Thoracic aorta (tissue), 2 donors: ENCODE data around the gene ATG3. TPM values are rescaled to one million over a fixed set of nuclear protein-coding genes. Genes with fewer than 3 reads are reported as not detected.
A peak's percentile ranks its signal among the peaks of the same experiment; 100 is the strongest.
"Not testable (repeated sequence)": the region's sequence is repeated elsewhere in the genome, so short reads cannot be mapped to it uniquely, and the experiment has no call there.

Experiments
- ATAC-seq: fragments of 150-250 bp; one replicate; pipeline ENCODE4 v1.8.0; 2017; ENCODE audit warnings: low read depth; ENCODE audit not compliant: insufficient number of reproducible peaks, low FRiP score
- DNase-seq: peaks from one replicate; pipeline ENCODE4 v3.0.0-alpha.2; 2020; ENCODE audit warnings: low spot score
- H3K27ac ChIP-seq, 2 donors: fragments of 200-600 bp; sonication (generic); 1 replicate in 1 of 2; 2 replicates in 1 of 2; pipeline ENCODE4 v1.5.1; 2016; ENCODE audit warnings: mild to moderate bottlenecking in 2 of 2, moderate library complexity in 2 of 2
- H3K27me3 ChIP-seq: fragments of 200-600 bp; sonication (generic); replicated peaks from 2 replicates; pipeline ENCODE4 v1.6.0; 2016; ENCODE audit warnings: mild to moderate bottlenecking; ENCODE audit not compliant: insufficient read depth
- H3K36me3 ChIP-seq: fragments of 200-600 bp; sonication (generic); one replicate; pipeline ENCODE4 v1.5.1; 2016
- H3K4me1 ChIP-seq, 2 donors: fragments of 200-600 bp; sonication (generic); 1 replicate in 1 of 2; 2 replicates in 1 of 2; pipeline versions ENCODE4 v1.5.1 to v1.6.0; 2016; ENCODE audit warnings: low read depth in 2 of 2, mild to moderate bottlenecking in 1 of 2; ENCODE audit not compliant: control insufficient read depth in 1 of 2
- H3K4me3 ChIP-seq: fragments of 200-600 bp; sonication (generic); 2 replicates; pipeline ENCODE4 v1.5.1; 2016; ENCODE audit warnings: mild to moderate bottlenecking
- H3K9me3 ChIP-seq: fragments of 200-600 bp; sonication (generic); 2 replicates; pipeline ENCODE4 v1.5.1; 2016
- total RNA-seq, 2 donors: library from RNA; depleted of rRNA; stranded (reverse); fragments of >200 nt; gene quantifications; one replicate each; pipeline versions ENCODE4 v1.1.0 to v1.2.3, GENCODE V29; 2016
- TF ChIP-seq, protein P1 (sequence below): fragments of 200-600 bp; sonication (generic); IDR thresholded peaks from one replicate; pipeline ENCODE4 v1.5.1; 2019; ENCODE audit warnings: antibody characterized with exemption

ATG3 gene
- total RNA-seq, 2 donors from 2014 or later, result 37.5 to 52.6 TPM

DNA sequence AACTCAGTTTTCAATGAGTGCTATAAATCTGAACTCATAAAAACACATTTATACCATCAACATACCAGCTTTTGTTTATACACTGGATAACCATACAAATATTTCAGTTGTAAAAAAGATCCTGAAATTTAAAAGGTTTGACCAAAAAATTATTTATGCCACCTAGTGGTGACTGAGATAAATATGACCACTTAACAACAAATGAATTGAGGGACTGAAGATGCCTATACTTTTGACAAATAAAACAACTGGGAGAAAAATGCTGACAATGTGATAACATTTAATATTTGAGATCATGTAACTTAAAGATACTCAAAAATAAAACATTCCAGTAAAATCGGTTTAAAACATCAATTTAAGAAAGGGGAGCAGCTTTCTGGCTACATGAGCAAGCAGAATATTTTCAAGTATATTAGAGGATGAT, 30.4 kb downstream of the ATG3 start:
- H3K27me3 ChIP-seq, result no peaks in the 10 kb centered on the region
- no peaks in the 10 kb centered on the region for H3K9me3 ChIP-seq
- no peak overlapping the region for H3K27ac ChIP-seq
- DNase-seq (no peak), ATAC-seq (no peak)
- H3K36me3 ChIP-seq, result peaks cover 19% of the 10 kb centered on the region
- TF ChIP-seq, protein P1, sequence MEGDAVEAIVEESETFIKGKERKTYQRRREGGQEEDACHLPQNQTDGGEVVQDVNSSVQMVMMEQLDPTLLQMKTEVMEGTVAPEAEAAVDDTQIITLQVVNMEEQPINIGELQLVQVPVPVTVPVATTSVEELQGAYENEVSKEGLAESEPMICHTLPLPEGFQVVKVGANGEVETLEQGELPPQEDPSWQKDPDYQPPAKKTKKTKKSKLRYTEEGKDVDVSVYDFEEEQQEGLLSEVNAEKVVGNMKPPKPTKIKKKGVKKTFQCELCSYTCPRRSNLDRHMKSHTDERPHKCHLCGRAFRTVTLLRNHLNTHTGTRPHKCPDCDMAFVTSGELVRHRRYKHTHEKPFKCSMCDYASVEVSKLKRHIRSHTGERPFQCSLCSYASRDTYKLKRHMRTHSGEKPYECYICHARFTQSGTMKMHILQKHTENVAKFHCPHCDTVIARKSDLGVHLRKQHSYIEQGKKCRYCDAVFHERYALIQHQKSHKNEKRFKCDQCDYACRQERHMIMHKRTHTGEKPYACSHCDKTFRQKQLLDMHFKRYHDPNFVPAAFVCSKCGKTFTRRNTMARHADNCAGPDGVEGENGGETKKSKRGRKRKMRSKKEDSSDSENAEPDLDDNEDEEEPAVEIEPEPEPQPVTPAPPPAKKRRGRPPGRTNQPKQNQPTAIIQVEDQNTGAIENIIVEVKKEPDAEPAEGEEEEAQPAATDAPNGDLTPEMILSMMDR, result peak; percentile 53
- no peak overlapping the region for H3K4me3 ChIP-seq
- no peaks in the 10 kb centered on the region for H3K4me1 ChIP-seq

DNA sequence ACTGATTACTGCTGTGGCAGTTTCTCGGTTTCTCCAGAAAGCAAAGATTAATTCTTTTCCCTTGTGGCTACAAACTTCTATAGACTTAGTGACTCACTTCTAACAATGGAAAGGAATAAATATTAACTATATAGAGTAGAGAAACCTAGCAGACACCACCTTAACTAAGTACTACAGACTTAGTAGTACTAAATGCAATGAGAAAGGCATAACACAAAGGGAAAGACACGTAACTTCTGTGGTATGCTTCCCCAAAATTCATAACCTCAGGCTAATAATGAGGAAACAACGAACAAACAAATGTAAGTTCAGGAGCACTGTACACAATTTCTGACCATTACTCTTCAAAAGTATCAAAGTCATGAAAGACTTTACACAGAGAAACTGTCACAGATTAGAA, 31.2 kb downstream of the ATG3 start:
- DNase-seq (no peak), ATAC-seq (no peak)
- Histone ChIP-seq H3K9me3 (no peaks in the 10 kb centered on the region), H3K4me1 (no peaks in the 10 kb centered on the region), H3K4me3 (no peak overlapping the region), H3K27ac (no peak overlapping the region), H3K36me3 (peaks cover 19% of the 10 kb centered on the region), H3K27me3 (no peaks in the 10 kb centered on the region)
- TF ChIP-seq, protein P1, result no peak

DNA sequence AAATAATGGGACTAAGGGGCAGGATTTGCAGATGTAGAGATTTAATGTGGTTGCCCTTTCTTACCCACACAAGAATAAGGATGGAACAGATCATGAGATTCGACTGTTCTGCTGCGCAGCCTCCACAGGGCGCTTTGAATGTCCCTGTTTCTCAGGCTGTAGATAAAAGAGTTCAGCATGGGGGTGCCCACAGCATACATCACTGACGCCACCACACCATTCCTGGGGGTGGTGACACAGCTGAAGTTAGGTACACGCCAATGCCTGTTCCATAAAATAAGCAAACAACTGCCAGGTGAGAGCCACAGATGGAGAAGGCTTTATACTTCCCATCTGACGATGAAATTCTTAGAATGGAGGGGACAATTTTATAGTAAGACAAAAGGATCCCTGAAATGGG, 37.6 kb downstream of the ATG3 start:
- not testable (repeated sequence) for H3K36me3 ChIP-seq, H3K27ac ChIP-seq, DNase-seq, ATAC-seq, H3K4me3 ChIP-seq, H3K9me3 ChIP-seq, H3K4me1 ChIP-seq, H3K27me3 ChIP-seq

DNA sequence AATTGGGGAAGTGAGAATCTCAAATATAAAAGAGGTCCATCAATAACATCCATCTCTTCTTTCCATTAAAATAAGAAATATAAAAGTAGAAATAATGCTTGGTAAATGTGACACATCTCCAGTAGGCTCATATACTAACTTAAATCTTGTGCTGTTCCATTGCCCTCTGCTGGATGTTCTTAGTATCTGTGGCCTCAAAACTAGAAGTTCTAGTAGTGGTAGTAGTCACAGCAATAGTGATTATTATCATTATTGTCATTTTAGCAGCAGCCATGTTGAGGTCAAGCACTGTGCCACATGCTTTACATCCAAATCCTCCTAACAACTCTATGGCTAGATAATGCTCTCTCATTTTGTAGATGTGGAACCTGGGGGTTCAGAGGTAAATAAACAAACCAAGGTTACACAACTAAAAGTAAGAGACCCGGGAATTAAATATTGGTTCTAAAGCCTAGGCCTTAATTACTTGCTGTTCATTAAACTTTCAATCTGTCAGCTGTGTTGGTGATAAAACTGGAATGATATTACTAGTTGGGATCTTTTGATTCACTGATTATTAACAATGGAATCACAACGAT, 42.2 kb downstream of the ATG3 start:
- Histone ChIP-seq H3K36me3 (no peaks in the 10 kb centered on the region), H3K4me1 (no peaks in the 10 kb centered on the region), H3K4me3 (no peak overlapping the region), H3K9me3 (no peaks in the 10 kb centered on the region), H3K27ac (no peak overlapping the region), H3K27me3 (no peaks in the 10 kb centered on the region)
- TF ChIP-seq, protein P1, result peak; percentile 86
- DNase-seq (no peak), ATAC-seq (peak; percentile 50)

DNA sequence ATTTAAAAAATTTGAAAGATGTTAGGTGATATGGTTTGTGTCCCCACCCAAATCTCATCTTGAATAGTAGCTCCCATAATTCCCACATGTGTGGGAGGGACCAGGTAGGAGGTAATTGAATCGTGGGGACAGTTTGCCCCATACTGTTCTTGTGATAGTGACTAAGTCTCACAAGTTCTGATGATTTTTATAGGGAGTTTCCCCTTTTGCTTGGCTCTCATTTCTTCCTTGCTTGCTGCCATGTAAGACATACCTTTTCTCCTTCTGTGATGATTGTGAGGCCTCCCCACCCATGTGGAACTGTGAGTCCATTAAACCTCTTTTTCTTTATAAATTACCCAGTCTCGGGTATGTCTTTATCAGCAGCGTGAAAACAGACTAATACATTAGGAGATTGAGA, 42.8 kb downstream of the ATG3 start:
- H3K27me3 ChIP-seq, H3K4me3 ChIP-seq, DNase-seq, H3K9me3 ChIP-seq, H3K4me1 ChIP-seq, H3K27ac ChIP-seq, H3K36me3 ChIP-seq: not testable (repeated sequence)
- peak; percentile 4 for ATAC-seq

DNA sequence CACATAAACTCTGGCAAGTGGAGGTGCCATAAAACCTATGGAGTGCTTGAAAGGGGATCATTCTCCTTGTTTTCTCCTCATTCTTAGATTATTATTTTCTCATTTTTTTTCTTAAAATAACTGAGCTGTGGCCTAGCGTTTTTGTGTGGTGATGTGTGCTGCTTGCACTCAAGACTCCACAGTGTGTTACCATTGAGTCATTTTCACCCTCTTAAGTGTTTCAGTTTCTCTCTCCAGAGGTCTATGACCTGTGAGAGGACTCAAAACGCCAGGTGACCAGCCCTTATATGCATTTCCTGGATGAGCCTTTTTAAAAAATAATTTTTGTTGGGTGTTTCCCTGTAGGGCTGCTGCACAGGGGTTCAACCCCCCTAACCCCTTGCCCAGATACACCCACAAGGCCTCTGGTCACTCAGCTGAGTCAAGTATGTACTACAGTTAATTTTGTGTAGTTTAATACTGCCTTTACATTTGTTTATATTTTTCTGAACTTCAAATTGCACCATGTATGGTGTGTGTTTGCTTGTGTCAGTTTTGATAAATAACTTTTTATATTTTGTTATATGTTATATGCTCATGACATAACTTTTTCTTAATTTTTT, 47.1 kb downstream of the ATG3 start:
- TF ChIP-seq, protein P1, result no peak
- ATAC-seq, result peak; percentile 21
- Histone ChIP-seq H3K4me3 (no peak overlapping the region), H3K36me3 (no peaks in the 10 kb centered on the region), H3K9me3 (no peaks in the 10 kb centered on the region), H3K27me3 (no peaks in the 10 kb centered on the region), H3K4me1 (peaks cover 3 to 5% of the 10 kb centered on the region in 2 donors), H3K27ac (peak overlapping the region in 1 of 2 donors; percentile 34)
- no peak for DNase-seq
